HepG2 (cell line): ENCODE measurements around the gene HS2ST1.

Experiments
- HNRNPLL ChIP-seq: fragments of 200-400 bp; formaldehyde crosslinking; IDR thresholded peaks from 2 replicates; pipeline ENCODE4 v1.6.1; 2017; ENCODE audit warnings: mild to moderate bottlenecking, low read depth, low read length; ENCODE audit not compliant: poor library complexity, severe bottlenecking
- NONO ChIP-seq, 2 experiments: fragments of 450-650 bp in 1 of 2; sonication (generic) in 1 of 2; formaldehyde crosslinking in 1 of 2; IDR thresholded peaks in 1 of 2; conservative IDR thresholded peaks in 1 of 2; 2 replicates each; pipeline versions ENCODE4 v1.6.1 to v1.8.0; 2017 to 2022; ENCODE audit warnings: mild to moderate bottlenecking in 1 of 2, missing genetic modification reagents in 1 of 2, moderate library complexity in 1 of 2
- SOX6 ChIP-seq, 2 experiments: fragments of 450-650 bp in 1 of 2; sonication (generic) in 1 of 2; formaldehyde crosslinking in 1 of 2; IDR thresholded peaks; 2 replicates each; pipeline versions ENCODE4 v1.4.0 to v1.6.1; 2017 to 2020; ENCODE audit warnings: antibody characterized with exemption in 1 of 2, mild to moderate bottlenecking in 1 of 2, missing genetic modification reagents in 1 of 2
- TAF1 ChIP-seq: sonication (generic); formaldehyde crosslinking; IDR thresholded peaks from 2 replicates; pipeline ENCODE4 v1.4.0; 2020; ENCODE audit warnings: missing genetic modification reagents
- ZFP36 ChIP-seq: fragments of 150-350 bp; IDR thresholded peaks from 2 replicates; pipeline ENCODE4 v1.6.1; 2018; ENCODE audit warnings: borderline replicate concordance, low read length, low read depth; ENCODE audit not compliant: partially characterized antibody
- ZNF605 ChIP-seq: sonication (generic); formaldehyde crosslinking; IDR thresholded peaks from 2 replicates; pipeline ENCODE4 v1.8.0; 2022; ENCODE audit warnings: mild to moderate bottlenecking, missing genetic modification reagents
- TF ChIP-seq, protein P1 (sequence below): sonication (generic); formaldehyde crosslinking; IDR thresholded peaks from 2 replicates; pipeline ENCODE4 v1.4.0; 2020; ENCODE audit warnings: missing genetic modification reagents
- TF ChIP-seq, protein P2 (sequence below): sonication (generic); formaldehyde crosslinking; conservative IDR thresholded peaks from 2 replicates; pipeline ENCODE4 v1.5.0; 2020; ENCODE audit warnings: missing genetic modification reagents
- TF ChIP-seq, protein P3 (sequence below): sonication (generic); formaldehyde crosslinking; IDR thresholded peaks from 2 replicates; pipeline ENCODE4 v1.4.0; 2020; ENCODE audit warnings: missing genetic modification reagents

DNA sequence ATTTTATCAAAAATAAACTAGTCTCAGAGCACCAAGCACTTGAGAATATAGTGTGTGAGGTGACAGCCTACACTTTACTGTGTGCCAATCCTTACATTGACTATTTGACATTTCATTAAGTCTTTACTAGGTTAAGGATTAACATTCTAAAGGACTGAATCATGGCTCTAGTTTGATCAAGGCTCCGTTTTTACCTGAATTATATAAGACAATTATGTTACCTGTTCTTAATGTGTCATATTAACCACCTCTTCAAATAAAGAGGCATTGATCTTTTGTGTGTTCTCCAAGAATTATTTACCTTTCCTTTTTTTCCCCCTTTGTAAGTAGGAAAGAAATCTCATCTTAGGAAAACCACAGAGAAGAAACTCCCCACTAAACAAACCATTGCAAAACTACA lies 189.7 kb downstream of the HS2ST1 start:
- TF ChIP-seq, protein P1, sequence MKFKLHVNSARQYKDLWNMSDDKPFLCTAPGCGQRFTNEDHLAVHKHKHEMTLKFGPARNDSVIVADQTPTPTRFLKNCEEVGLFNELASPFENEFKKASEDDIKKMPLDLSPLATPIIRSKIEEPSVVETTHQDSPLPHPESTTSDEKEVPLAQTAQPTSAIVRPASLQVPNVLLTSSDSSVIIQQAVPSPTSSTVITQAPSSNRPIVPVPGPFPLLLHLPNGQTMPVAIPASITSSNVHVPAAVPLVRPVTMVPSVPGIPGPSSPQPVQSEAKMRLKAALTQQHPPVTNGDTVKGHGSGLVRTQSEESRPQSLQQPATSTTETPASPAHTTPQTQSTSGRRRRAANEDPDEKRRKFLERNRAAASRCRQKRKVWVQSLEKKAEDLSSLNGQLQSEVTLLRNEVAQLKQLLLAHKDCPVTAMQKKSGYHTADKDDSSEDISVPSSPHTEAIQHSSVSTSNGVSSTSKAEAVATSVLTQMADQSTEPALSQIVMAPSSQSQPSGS (CRISPR knock-in tag) = no peak
- no peak for TF ChIP-seq ZNF605 (CRISPR knock-in tag)
- TF ChIP-seq TAF1 = no peak
- no peak for TF ChIP-seq SOX6 (IDR thresholded peaks at IDR 0.05)
- TF ChIP-seq SOX6 (CRISPR knock-in tag; IDR thresholded peaks at IDR 0.05) = no peak
- TF ChIP-seq, protein P2, sequence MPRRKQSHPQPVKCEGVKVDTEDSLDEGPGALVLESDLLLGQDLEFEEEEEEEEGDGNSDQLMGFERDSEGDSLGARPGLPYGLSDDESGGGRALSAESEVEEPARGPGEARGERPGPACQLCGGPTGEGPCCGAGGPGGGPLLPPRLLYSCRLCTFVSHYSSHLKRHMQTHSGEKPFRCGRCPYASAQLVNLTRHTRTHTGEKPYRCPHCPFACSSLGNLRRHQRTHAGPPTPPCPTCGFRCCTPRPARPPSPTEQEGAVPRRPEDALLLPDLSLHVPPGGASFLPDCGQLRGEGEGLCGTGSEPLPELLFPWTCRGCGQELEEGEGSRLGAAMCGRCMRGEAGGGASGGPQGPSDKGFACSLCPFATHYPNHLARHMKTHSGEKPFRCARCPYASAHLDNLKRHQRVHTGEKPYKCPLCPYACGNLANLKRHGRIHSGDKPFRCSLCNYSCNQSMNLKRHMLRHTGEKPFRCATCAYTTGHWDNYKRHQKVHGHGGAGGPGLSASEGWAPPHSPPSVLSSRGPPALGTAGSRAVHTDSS (CRISPR knock-in tag) = no peak
- no peak for TF ChIP-seq NONO (IDR thresholded peaks at IDR 0.05)
- no peak for TF ChIP-seq NONO (CRISPR knock-in tag; conservative IDR thresholded peaks at IDR 0.05)
- TF ChIP-seq HNRNPLL = no peak
- no peak for TF ChIP-seq ZFP36
- TF ChIP-seq, protein P3, sequence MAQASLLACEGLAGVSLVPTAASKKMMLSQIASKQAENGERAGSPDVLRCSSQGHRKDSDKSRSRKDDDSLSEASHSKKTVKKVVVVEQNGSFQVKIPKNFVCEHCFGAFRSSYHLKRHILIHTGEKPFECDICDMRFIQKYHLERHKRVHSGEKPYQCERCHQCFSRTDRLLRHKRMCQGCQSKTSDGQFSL (CRISPR knock-in tag) = no peak
